IPS-NIHi7 (cell line): ENCODE data around the gene SCCPDH.
A peak's percentile ranks its signal among the peaks of the same experiment; 100 is the strongest.
"Not testable (repeated sequence)": the region's sequence is repeated elsewhere in the genome, so short reads cannot be mapped to it uniquely, and the experiment has no call there.

ENCODE experiments used
- DNase-seq: peaks from one replicate; pipeline ENCODE4 v3.0.0; 2012; ENCODE audit warnings: mixed read lengths; ENCODE audit errors: extremely low spot score

SCCPDH gene

GRCh38 chr1:246705368-246705767 lies 18.8 kb upstream of the SCCPDH start:
- no peak for DNase-seq

- DNase-seq = no peak
Measured at GRCh38 chr1:246708166-246708565, 16.0 kb upstream of the SCCPDH start.

- no peak for DNase-seq
Measured at GRCh38 chr1:246709196-246709595, 15.0 kb upstream of the SCCPDH start.

GRCh38 chr1:246709835-246710234 lies 14.4 kb upstream of the SCCPDH start:
- DNase-seq = no peak

- DNase-seq = no peak
Measured at GRCh38 chr1:246711548-246712003, 12.6 kb upstream of the SCCPDH start.

- not testable (repeated sequence) for DNase-seq
Measured at GRCh38 chr1:246712428-246712827, 11.8 kb upstream of the SCCPDH start.

GRCh38 chr1:246719361-246719760 lies 4.8 kb upstream of the SCCPDH start:
- DNase-seq = not testable (repeated sequence)

- not testable (repeated sequence) for DNase-seq
Measured at GRCh38 chr1:246720814-246721213, 3.4 kb upstream of the SCCPDH start.

GRCh38 chr1:246722720-246723119 lies 1.5 kb upstream of the SCCPDH start:
- no peak for DNase-seq

- peak; percentile 39 for DNase-seq
Measured at GRCh38 chr1:246724731-246725095, 504 bp downstream of the SCCPDH start.

GRCh38 chr1:246725191-246725590 lies 982 bp downstream of the SCCPDH start:
- DNase-seq = no peak

- no peak for DNase-seq
Measured at GRCh38 chr1:246726255-246726679, 2.1 kb downstream of the SCCPDH start.

GRCh38 chr1:246726881-246727280 lies 2.7 kb downstream of the SCCPDH start:
- no peak for DNase-seq

- no peak for DNase-seq
Measured at GRCh38 chr1:246727594-246727993, 3.4 kb downstream of the SCCPDH start.

GRCh38 chr1:246728311-246728710 lies 4.1 kb downstream of the SCCPDH start:
- DNase-seq = no peak

- not testable (repeated sequence) for DNase-seq
Measured at GRCh38 chr1:246729040-246729439, 4.8 kb downstream of the SCCPDH start.

GRCh38 chr1:246730839-246731238 lies 6.6 kb downstream of the SCCPDH start:
- DNase-seq = no peak

GRCh38 chr1:246731873-246732272 lies 7.7 kb downstream of the SCCPDH start:
- not testable (repeated sequence) for DNase-seq

- no peak for DNase-seq
Measured at GRCh38 chr1:246733704-246734103, 9.5 kb downstream of the SCCPDH start.

GRCh38 chr1:246734866-246735265 lies 10.7 kb downstream of the SCCPDH start:
- no peak for DNase-seq

- no peak for DNase-seq
Measured at GRCh38 chr1:246735735-246736134, 11.5 kb downstream of the SCCPDH start.

GRCh38 chr1:246742396-246742795 lies 18.2 kb downstream of the SCCPDH start:
- no peak for DNase-seq

GRCh38 chr1:246746155-246746554 lies 21.9 kb downstream of the SCCPDH start:
- not testable (repeated sequence) for DNase-seq

- no peak for DNase-seq
Measured at GRCh38 chr1:246748006-246748405, 23.8 kb downstream of the SCCPDH start.
